ENCODE results near the gene EXTL1.

EXTL1 gene

GRCh38 chr1:26025517-26025916, 3.9 kb downstream of the EXTL1 start:
- Histone ChIP-seq H3K27me3 (ENCODE audit: low read length) (no peaks in the 10 kb centered on the region), H2AFZ (ENCODE audit: low read depth, low read length, severe bottlenecking) (no peak overlapping the region), H3K9ac (ENCODE audit: low read length) (no peak overlapping the region), H3K9me2 (replicated peaks; ENCODE audit: insufficient read depth, low read length) (no peaks in the 10 kb centered on the region), H3K79me2 (ENCODE audit: insufficient read depth, low read length) (no peaks in the 10 kb centered on the region), H3K4me3 (ENCODE audit: insufficient read depth, low read length, poor library complexity, severe bottlenecking) (no peak overlapping the region), H3K27ac (ENCODE audit: low read depth, low read length) (no peak overlapping the region), H3K9me3 (ENCODE audit: insufficient read depth, low read length) (no peaks in the 10 kb centered on the region), H4K20me1 (ENCODE audit: low read depth, low read length) (no peaks in the 10 kb centered on the region), H3K36me3 (ENCODE audit: low read length) (no peaks in the 10 kb centered on the region), H3K4me2 (ENCODE audit: low read depth, low read length, poor library complexity, severe bottlenecking) (no peak overlapping the region), H3F3A (ENCODE audit: insufficient read depth) (no peaks in the 10 kb centered on the region)
- TF ChIP-seq EZH2phosphoT487 (conservative IDR thresholded peaks at IDR 0.05; ENCODE audit: low read length) = no peak
- TF ChIP-seq CTCF (IDR thresholded peaks at IDR 0.05; ENCODE audit: insufficient read depth, low read length, poor library complexity, severe bottlenecking) = no peak

- Histone ChIP-seq H3K27ac (ENCODE audit: low read depth, low read length) (no peak overlapping the region), H4K20me1 (ENCODE audit: low read depth, low read length) (no peaks in the 10 kb centered on the region), H3K79me2 (ENCODE audit: insufficient read depth, low read length) (no peaks in the 10 kb centered on the region), H3K4me3 (ENCODE audit: insufficient read depth, low read length, poor library complexity, severe bottlenecking) (no peak overlapping the region), H3K9ac (ENCODE audit: low read length) (no peak overlapping the region), H2AFZ (ENCODE audit: low read depth, low read length, severe bottlenecking) (no peak overlapping the region), H3K27me3 (ENCODE audit: low read length) (no peaks in the 10 kb centered on the region), H3K9me3 (ENCODE audit: insufficient read depth, low read length) (no peaks in the 10 kb centered on the region), H3K36me3 (ENCODE audit: low read length) (no peaks in the 10 kb centered on the region), H3K4me2 (ENCODE audit: low read depth, low read length, poor library complexity, severe bottlenecking) (no peak overlapping the region), H3K9me2 (replicated peaks; ENCODE audit: insufficient read depth, low read length) (no peaks in the 10 kb centered on the region), H3F3A (ENCODE audit: insufficient read depth) (no peaks in the 10 kb centered on the region)
- TF ChIP-seq EZH2phosphoT487 (conservative IDR thresholded peaks at IDR 0.05; ENCODE audit: low read length) = no peak
- TF ChIP-seq CTCF (IDR thresholded peaks at IDR 0.05; ENCODE audit: insufficient read depth, low read length, poor library complexity, severe bottlenecking) = no peak
Measured at GRCh38 chr1:26027716-26028489, 6.3 kb downstream of the EXTL1 start.

- H3K9me2 ChIP-seq (replicated peaks; ENCODE audit: insufficient read depth, low read length) = no peaks in the 10 kb centered on the region
- no peak overlapping the region for H3K27ac ChIP-seq (ENCODE audit: low read depth, low read length)
- H2AFZ ChIP-seq (ENCODE audit: low read depth, low read length, severe bottlenecking) = no peak overlapping the region
- no peaks in the 10 kb centered on the region for H3K27me3 ChIP-seq (ENCODE audit: low read length)
- no peak overlapping the region for H3K4me3 ChIP-seq (ENCODE audit: insufficient read depth, low read length, poor library complexity, severe bottlenecking)
- H3K79me2 ChIP-seq (ENCODE audit: insufficient read depth, low read length) = no peaks in the 10 kb centered on the region
- no peak overlapping the region for H3K9ac ChIP-seq (ENCODE audit: low read length)
- no peaks in the 10 kb centered on the region for H3K9me3 ChIP-seq (ENCODE audit: insufficient read depth, low read length)
- H3K4me2 ChIP-seq (ENCODE audit: low read depth, low read length, poor library complexity, severe bottlenecking) = no peak overlapping the region
- no peaks in the 10 kb centered on the region for H3F3A ChIP-seq (ENCODE audit: insufficient read depth)
- TF ChIP-seq CTCF (IDR thresholded peaks at IDR 0.05; ENCODE audit: insufficient read depth, low read length, poor library complexity, severe bottlenecking) = no peak
- no peaks in the 10 kb centered on the region for H4K20me1 ChIP-seq (ENCODE audit: low read depth, low read length)
- H3K36me3 ChIP-seq (ENCODE audit: low read length) = no peaks in the 10 kb centered on the region
Measured at GRCh38 chr1:26028490-26028980, 7.0 kb downstream of the EXTL1 start.

All from SU-DHL-6 (cell line).